Measurements from ENCODE around the gene DBNL.
"Not testable (repeated sequence)": the region's sequence is repeated elsewhere in the genome, so short reads cannot be mapped to it uniquely, and the experiment has no call there.

GRCh38 chr7:44022796-44023467 is 21.6 kb upstream of the DBNL start:
- TF ChIP-seq CTCF, POLR2A, POLR2AphosphoS5 (IDR thresholded peaks at IDR 0.05): not testable (repeated sequence)
